RPMI8226 (cell line): ENCODE measurements around the gene SS18.
A peak's percentile ranks its signal among the peaks of the same experiment; 100 is the strongest.
"Not testable (repeated sequence)": the region's sequence is repeated elsewhere in the genome, so short reads cannot be mapped to it uniquely, and the experiment has no call there.

Experiments used
- DNase-seq: peaks from one replicate; pipeline ENCODE4 v3.0.0-alpha.2; 2015

SS18 gene

GRCh38 chr18:26090130-26091046, at the start of gene SS18:
SS18 (minus strand) TSS chr18:26090613; CDS start chr18:26090569, 44 bp downstream.
- DNase-seq, result peak; percentile 99

- no peak for DNase-seq
Observed at GRCh38 chr18:26135548-26135947, 45.1 kb upstream of the SS18 start.

GRCh38 chr18:26134107-26134506, 43.7 kb upstream of the SS18 start:
- DNase-seq, result no peak

- DNase-seq, result no peak
Observed at GRCh38 chr18:26133652-26134051, 43.2 kb upstream of the SS18 start, which contains the start of gene PSMA8. PSMA8 (plus strand) TSS chr18:26133869; CDS start chr18:26133966, 97 bp downstream.

GRCh38 chr18:26128192-26128591, 37.8 kb upstream of the SS18 start:
- not testable (repeated sequence) for DNase-seq

GRCh38 chr18:26127786-26128185, 37.4 kb upstream of the SS18 start:
- DNase-seq, result no peak

- DNase-seq, result not testable (repeated sequence)
Observed at GRCh38 chr18:26121994-26122393, 31.6 kb upstream of the SS18 start.

- no peak for DNase-seq
Observed at GRCh38 chr18:26121476-26121875, 31.1 kb upstream of the SS18 start.

- DNase-seq, result no peak
Observed at GRCh38 chr18:26119246-26119645, 28.8 kb upstream of the SS18 start.

GRCh38 chr18:26104035-26104434, 13.6 kb upstream of the SS18 start:
- DNase-seq, result no peak

- DNase-seq, result peak; percentile 60
Observed at GRCh38 chr18:26103579-26103978, 13.2 kb upstream of the SS18 start.

- no peak for DNase-seq
Observed at GRCh38 chr18:26097563-26097962, 7.2 kb upstream of the SS18 start.

- DNase-seq, result no peak
Observed at GRCh38 chr18:26096852-26097251, 6.4 kb upstream of the SS18 start.

GRCh38 chr18:26091047-26091630, 726 bp upstream of the SS18 start:
- peak; percentile 81 for DNase-seq

- DNase-seq, result peak; percentile 65
Observed at GRCh38 chr18:26089293-26090129, 902 bp downstream of the SS18 start.

GRCh38 chr18:26088487-26088886, 1.9 kb downstream of the SS18 start:
- peak; percentile 35 for DNase-seq

GRCh38 chr18:26086959-26087358, 3.5 kb downstream of the SS18 start:
- DNase-seq, result no peak

- no peak for DNase-seq
Observed at GRCh38 chr18:26085056-26085455, 5.4 kb downstream of the SS18 start.

- DNase-seq, result no peak
Observed at GRCh38 chr18:26083099-26083498, 7.3 kb downstream of the SS18 start.

- no peak for DNase-seq
Observed at GRCh38 chr18:26082475-26082874, 7.9 kb downstream of the SS18 start.

- no peak for DNase-seq
Observed at GRCh38 chr18:26074246-26074645, 16.2 kb downstream of the SS18 start.

GRCh38 chr18:26073758-26074157, 16.7 kb downstream of the SS18 start:
- no peak for DNase-seq

GRCh38 chr18:26071725-26072124, 18.7 kb downstream of the SS18 start:
- no peak for DNase-seq
